Kidney epithelial cell (primary cell): Measurements from ENCODE around the gene MRPS6. TPM values are rescaled to one million over a fixed set of nuclear protein-coding genes. Genes with fewer than 3 reads are reported as not detected.

Experiments used
- DNase-seq: peaks from one replicate; pipeline ENCODE4 v3.0.0-alpha.2; 2010; ENCODE audit warnings: low read depth
- H3K27me3 ChIP-seq: 2 replicates; pipeline ENCODE4 v1.6.0; 2011; ENCODE audit warnings: low read length; ENCODE audit not compliant: control insufficient read depth, insufficient read depth
- H3K36me3 ChIP-seq: 2 replicates; pipeline ENCODE4 v1.5.1; 2011; ENCODE audit warnings: low read length; ENCODE audit not compliant: control insufficient read depth, insufficient read depth
- H3K4me3 ChIP-seq: 2 replicates; pipeline ENCODE4 v1.5.1; 2011; ENCODE audit warnings: low read depth, mild to moderate bottlenecking, control low read depth, low read length
- CTCF ChIP-seq: IDR thresholded peaks from 2 replicates; pipeline ENCODE4 v1.5.1; 2011; ENCODE audit warnings: mild to moderate bottlenecking, moderate library complexity, low read length, control low read depth, inconsistent platforms; ENCODE audit not compliant: insufficient read depth, poor library complexity, severe bottlenecking
- total RNA-seq: library from RNA; depleted of rRNA; stranded (reverse); fragments of >200 nt; gene quantifications from 2 replicates; pipeline ENCODE4 v1.2.3, GENCODE V29; 2015

Gene MRPS6
- total RNA-seq, 1 donor from 2014 or later: 32.8 TPM

- no peak for DNase-seq
- TF ChIP-seq CTCF: no peak
- Histone ChIP-seq H3K36me3 (peaks cover 6% of the 10 kb centered on the region), H3K27me3 (no peaks in the 10 kb centered on the region), H3K4me3 (no peak overlapping the region)
Observed at GRCh38 chr21:34094949-34095348, 21.6 kb downstream of the MRPS6 start.

- Histone ChIP-seq H3K36me3 (peaks cover 6% of the 10 kb centered on the region), H3K27me3 (no peaks in the 10 kb centered on the region), H3K4me3 (no peak overlapping the region)
- TF ChIP-seq CTCF: no peak
- no peak for DNase-seq
Observed at GRCh38 chr21:34097442-34097841, 24.1 kb downstream of the MRPS6 start.

GRCh38 chr21:34100337-34100736 is 27.0 kb downstream of the MRPS6 start:
- TF ChIP-seq CTCF: no peak
- H3K27me3 ChIP-seq: no peaks in the 10 kb centered on the region
- no peak overlapping the region for H3K4me3 ChIP-seq
- DNase-seq: no peak
- H3K36me3 ChIP-seq: peaks cover 3% of the 10 kb centered on the region

- no peak for TF ChIP-seq CTCF
- Histone ChIP-seq H3K27me3 (no peaks in the 10 kb centered on the region), H3K36me3 (peaks cover 1% of the 10 kb centered on the region), H3K4me3 (no peak overlapping the region)
- DNase-seq: no peak
Observed at GRCh38 chr21:34100790-34101189, 27.4 kb downstream of the MRPS6 start.

GRCh38 chr21:34105947-34106541 is 32.7 kb downstream of the MRPS6 start:
- Histone ChIP-seq H3K4me3 (no peak overlapping the region), H3K36me3 (no peaks in the 10 kb centered on the region), H3K27me3 (no peaks in the 10 kb centered on the region)
- no peak for TF ChIP-seq CTCF
- no peak for DNase-seq

- H3K4me3 ChIP-seq: no peak overlapping the region
- no peak for DNase-seq
- TF ChIP-seq CTCF: no peak
- H3K36me3 ChIP-seq: no peaks in the 10 kb centered on the region
- H3K27me3 ChIP-seq: no peaks in the 10 kb centered on the region
Observed at GRCh38 chr21:34107606-34108005, 34.2 kb downstream of the MRPS6 start.
